Measurements from ENCODE around the gene KRTAP13-1.

KRTAP13-1 gene

DNA sequence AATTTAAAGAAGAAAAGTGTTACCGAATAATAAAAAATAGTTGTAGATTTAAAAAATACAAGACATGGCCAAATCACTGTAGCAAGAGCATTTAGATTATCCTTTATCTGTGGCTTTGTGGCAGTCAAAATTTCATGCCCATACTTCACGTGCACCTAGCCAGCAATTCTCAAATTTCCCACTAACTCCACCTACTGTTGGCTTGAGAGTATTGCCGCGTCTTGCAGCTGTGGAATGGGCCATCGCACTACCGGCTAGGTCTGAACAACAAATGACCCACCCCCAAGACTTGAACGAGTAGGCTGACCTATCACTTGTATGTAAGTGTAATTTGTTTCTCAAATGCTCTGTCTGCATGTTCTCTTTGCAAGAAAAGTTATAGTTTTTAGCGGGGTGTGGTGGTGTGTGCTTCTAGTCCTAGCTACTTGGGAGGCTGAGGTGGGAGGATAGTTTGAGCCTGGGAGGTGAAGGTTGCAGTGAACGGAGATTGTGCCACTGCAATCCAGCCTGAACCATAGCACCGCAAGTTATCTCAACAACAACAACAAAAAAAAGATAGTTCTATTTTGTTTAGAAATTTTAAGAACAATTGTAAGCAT is 38.3 kb downstream of the KRTAP13-1 start:
- peaks cover 10% of the 10 kb centered on the region for H3K27me3 Mint-ChIP-seq
- H3K4me3 Mint-ChIP-seq: no peak overlapping the region
- H3K27ac Mint-ChIP-seq: no peak overlapping the region

DNA sequence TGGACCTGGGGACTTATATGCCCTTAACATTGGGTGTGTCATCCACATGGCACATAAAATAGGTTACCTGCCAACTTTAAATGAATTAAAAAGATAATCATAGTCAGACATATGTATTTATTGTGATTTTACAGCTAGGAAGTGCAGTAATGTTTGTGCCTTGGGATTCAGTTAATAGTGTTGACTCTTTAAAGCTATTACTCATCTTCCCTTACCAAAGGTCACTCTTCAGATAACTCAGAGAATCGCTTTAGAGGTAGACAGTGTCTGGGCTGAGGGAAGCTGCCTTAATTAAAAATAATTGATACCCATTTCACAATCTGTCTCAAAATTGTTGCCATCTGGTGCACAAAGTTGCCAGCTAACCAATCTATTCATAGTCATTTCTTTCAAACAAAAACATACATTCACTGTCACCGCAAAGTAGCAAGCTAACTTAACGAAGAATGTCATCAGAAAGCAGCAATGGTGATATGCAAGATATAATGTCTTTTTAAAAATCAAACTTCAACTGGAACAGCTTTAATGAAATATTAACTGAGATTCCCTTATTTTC is 41.3 kb downstream of the KRTAP13-1 start:
- Mint-ChIP-seq H3K27ac (no peak overlapping the region), H3K27me3 (peaks cover 8% of the 10 kb centered on the region), H3K4me1 (ENCODE audit: low read depth) (no peaks in the 10 kb centered on the region), H3K9me3 (ENCODE audit: low read depth) (no peaks in the 10 kb centered on the region), H3K4me3 (no peak overlapping the region), H3K36me3 (no peaks in the 10 kb centered on the region)

More for the DNA sequence above, 38.3 kb downstream of the KRTAP13-1 start:
- H3K36me3 Mint-ChIP-seq: no peaks in the 10 kb centered on the region
- no peaks in the 10 kb centered on the region for H3K9me3 Mint-ChIP-seq (ENCODE audit: low read depth)
- no peaks in the 10 kb centered on the region for H3K4me1 Mint-ChIP-seq (ENCODE audit: low read depth)

DNA sequence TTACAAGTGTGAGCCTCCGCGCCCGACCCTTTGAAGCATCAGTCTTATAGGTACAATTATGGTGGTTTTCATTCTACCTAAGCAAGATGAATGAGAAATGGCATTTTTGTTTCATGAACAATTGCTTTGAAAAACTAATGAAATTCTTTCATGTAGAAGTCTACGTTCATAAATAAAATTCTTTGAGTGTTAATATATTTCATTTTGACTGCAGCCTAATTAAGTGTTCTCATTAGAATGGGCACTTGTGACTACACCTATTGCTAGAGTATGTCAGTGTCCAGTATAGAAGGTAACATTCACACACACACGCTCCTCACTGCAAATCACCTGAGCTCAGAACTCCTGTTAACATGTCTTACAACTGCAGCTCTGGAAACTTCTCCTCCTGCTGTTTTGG is 44.1 kb downstream of the KRTAP13-1 start, which contains the start of gene KRTAP15-1:
Gene KRTAP15-1, plus strand, starts transcription at position 301 of the 400 bp plus-strand sequence. Its CDS starts 53 bp downstream, at position 354.
- Mint-ChIP-seq H3K27me3 (peaks cover 5% of the 10 kb centered on the region), H3K36me3 (no peaks in the 10 kb centered on the region), H3K4me1 (ENCODE audit: low read depth) (no peaks in the 10 kb centered on the region), H3K27ac (no peak within 1 kb of the TSS), H3K9me3 (ENCODE audit: low read depth) (no peaks in the 10 kb centered on the region), H3K4me3 (no peak within 1 kb of the TSS)

DNA sequence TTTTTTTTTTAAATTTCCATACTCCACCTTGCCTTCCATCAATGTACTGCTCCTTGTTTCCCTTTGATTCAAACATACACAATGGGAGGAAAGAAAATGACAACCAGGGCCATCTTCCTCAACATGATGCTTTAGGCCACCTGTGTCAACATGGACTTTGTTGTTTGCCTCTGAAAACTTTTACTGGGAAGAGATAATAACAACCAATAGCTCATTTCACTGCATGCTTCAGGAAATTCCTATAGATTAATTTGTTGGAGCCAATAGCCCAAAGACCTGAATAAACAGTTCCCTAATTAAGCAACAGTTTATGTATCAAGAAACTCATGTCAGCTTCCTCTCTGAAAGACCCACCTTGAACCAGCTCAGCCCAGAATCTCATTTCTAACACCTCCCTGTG is 47.4 kb downstream of the KRTAP13-1 start:
- Mint-ChIP-seq H3K36me3 (no peaks in the 10 kb centered on the region), H3K27me3 (peaks cover 6% of the 10 kb centered on the region), H3K9me3 (ENCODE audit: low read depth) (no peaks in the 10 kb centered on the region)

DNA sequence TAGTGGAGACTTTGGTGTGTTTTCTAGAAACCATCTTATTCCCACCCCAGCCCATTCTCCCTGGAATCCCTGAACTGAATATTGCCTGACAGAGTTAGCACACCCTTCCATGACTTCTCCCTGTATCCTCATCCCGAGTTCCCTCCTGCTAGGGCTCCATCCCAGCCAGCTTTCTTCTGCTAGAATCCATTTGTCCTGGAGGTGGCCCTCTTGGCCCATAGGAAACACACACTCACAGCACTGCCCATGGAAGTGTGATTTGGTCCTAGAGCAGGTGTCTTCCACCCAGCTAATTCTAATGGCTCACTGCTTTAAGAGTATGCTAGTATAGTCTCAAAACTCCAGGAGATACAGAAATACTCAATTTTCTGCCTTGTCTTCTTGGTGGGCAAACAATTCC is 48.4 kb downstream of the KRTAP13-1 start:
- Mint-ChIP-seq H3K4me3 (no peak overlapping the region), H3K27me3 (peaks cover 4% of the 10 kb centered on the region), H3K27ac (no peak overlapping the region), H3K9me3 (ENCODE audit: low read depth) (no peaks in the 10 kb centered on the region), H3K4me1 (ENCODE audit: low read depth) (peaks cover 4% of the 10 kb centered on the region), H3K36me3 (no peaks in the 10 kb centered on the region)

More for the DNA sequence above, 47.4 kb downstream of the KRTAP13-1 start:
- Mint-ChIP-seq H3K27ac (no peak overlapping the region), H3K4me3 (no peak overlapping the region), H3K4me1 (ENCODE audit: low read depth) (peaks cover 4% of the 10 kb centered on the region)

Measured in activated naive CD8-positive, alpha-beta T cell (primary cell).